Prostate gland (tissue), 2 donors: ENCODE data around the gene INPP5D. TPM values are rescaled to one million over a fixed set of nuclear protein-coding genes. Genes with fewer than 3 reads are reported as not detected.
"Not testable (repeated sequence)": the region's sequence is repeated elsewhere in the genome, so short reads cannot be mapped to it uniquely, and the experiment has no call there.

ENCODE experiments used
- DNase-seq: peaks from one replicate; pipeline ENCODE4 v3.0.0-alpha.2; 2019; ENCODE audit warnings: low spot score
- H3K27ac ChIP-seq, 2 donors: fragments of 200-600 bp; sonication (generic); 2 replicates each; pipeline ENCODE4 v1.5.1; 2017 to 2019
- H3K27me3 ChIP-seq: fragments of 200-600 bp; sonication (generic); replicated peaks from 2 replicates; pipeline ENCODE4 v1.5.1; 2019; ENCODE audit not compliant: insufficient read depth
- H3K36me3 ChIP-seq, 2 donors: fragments of 200-600 bp; sonication (generic); 1 replicate in 1 of 2; 2 replicates in 1 of 2; pipeline versions ENCODE4 v1.5.1 to v1.8.1; 2017 to 2019
- H3K4me1 ChIP-seq: fragments of 200-600 bp; sonication (generic); replicated peaks from 2 replicates; pipeline ENCODE4 v1.5.1; 2019
- H3K4me3 ChIP-seq, 2 donors: fragments of 200-600 bp; sonication (generic); 2 replicates each; pipeline ENCODE4 v1.5.1; 2017 to 2019
- H3K9me3 ChIP-seq: fragments of 200-600 bp; sonication (generic); 2 replicates; pipeline ENCODE4 v1.5.1; 2017
- POLR2A ChIP-seq: fragments of 450-650 bp; IDR thresholded peaks from one replicate; pipeline ENCODE4 v1.6.1; 2016; ENCODE audit warnings: antibody characterized with exemption, mild to moderate bottlenecking
- POLR2AphosphoS5 ChIP-seq: sonication (generic); formaldehyde crosslinking; IDR thresholded peaks from one replicate; pipeline ENCODE4 v1.6.1; 2017; ENCODE audit warnings: antibody characterized with exemption
- WGBS: methylation state at CpG from one replicate; pipeline ENCODE4 v1.1.5; 2018; 5-methylcytosine and 5-hydroxymethylcytosine counted together
- intact Hi-C: fragments of 100-400 bp; cut with DNase I; formaldehyde crosslinking; loops from one replicate; pipeline ENCODE4 v1.14.2; 2022
- total RNA-seq, 2 donors: library from RNA; depleted of rRNA; stranded (reverse); fragments of >200 nt; gene quantifications; one replicate each; pipeline ENCODE4 v1.1.0, GENCODE V29; 2016
- TF ChIP-seq, protein P1 (sequence below), 4 experiments: fragments of 200-600 bp in 2 of 4; fragments of 450-650 bp in 2 of 4; sonication (generic) in 2 of 4; IDR thresholded peaks; 1 replicate in 3 of 4; 2 replicates in 1 of 4; pipeline ENCODE4 v1.5.1; 2016 to 2019; ENCODE audit warnings: antibody characterized with exemption in 4 of 4, mild to moderate bottlenecking in 2 of 4, moderate library complexity in 2 of 4

The INPP5D gene
- total RNA-seq, 2 donors from 2014 or later, result 11.4 to 18.8 TPM

DNA sequence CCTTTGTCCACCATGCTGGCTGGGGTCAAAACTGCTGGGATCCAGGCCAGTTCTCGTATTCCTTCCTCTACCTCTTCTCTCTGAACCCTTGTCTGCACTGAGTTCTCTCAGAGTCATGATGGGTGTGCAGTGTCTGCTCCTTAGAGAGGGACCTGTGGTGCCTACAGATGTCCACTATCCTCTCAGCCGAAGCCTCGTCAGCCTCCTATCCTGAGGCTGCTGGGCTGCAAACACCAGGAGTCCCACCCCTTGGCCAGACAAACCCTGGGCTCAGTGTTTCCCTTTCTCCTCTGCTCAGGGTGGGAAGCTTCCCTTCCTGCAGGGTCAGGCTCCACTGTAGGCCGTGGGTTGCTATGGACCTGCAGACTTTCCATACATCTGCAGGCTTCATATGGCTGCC, 2.3 kb downstream of the INPP5D start:
- TF ChIP-seq POLR2A, result no peak
- TF ChIP-seq POLR2AphosphoS5, result no peak
- TF ChIP-seq, protein P1, sequence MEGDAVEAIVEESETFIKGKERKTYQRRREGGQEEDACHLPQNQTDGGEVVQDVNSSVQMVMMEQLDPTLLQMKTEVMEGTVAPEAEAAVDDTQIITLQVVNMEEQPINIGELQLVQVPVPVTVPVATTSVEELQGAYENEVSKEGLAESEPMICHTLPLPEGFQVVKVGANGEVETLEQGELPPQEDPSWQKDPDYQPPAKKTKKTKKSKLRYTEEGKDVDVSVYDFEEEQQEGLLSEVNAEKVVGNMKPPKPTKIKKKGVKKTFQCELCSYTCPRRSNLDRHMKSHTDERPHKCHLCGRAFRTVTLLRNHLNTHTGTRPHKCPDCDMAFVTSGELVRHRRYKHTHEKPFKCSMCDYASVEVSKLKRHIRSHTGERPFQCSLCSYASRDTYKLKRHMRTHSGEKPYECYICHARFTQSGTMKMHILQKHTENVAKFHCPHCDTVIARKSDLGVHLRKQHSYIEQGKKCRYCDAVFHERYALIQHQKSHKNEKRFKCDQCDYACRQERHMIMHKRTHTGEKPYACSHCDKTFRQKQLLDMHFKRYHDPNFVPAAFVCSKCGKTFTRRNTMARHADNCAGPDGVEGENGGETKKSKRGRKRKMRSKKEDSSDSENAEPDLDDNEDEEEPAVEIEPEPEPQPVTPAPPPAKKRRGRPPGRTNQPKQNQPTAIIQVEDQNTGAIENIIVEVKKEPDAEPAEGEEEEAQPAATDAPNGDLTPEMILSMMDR (IDR thresholded peaks at IDR 0.05), result no peak
- Histone ChIP-seq H3K4me3 (no peak overlapping the region), H3K27ac (no peak overlapping the region), H3K36me3 (no peaks in the 10 kb centered on the region), H3K4me1 (no peaks in the 10 kb centered on the region), H3K9me3 (no peaks in the 10 kb centered on the region), H3K27me3 (no peaks in the 10 kb centered on the region)
- 77% methylated on average over 4 of the region's 4 CpGs for WGBS
- intact Hi-C loops, result no loop called here
- DNase-seq, result no peak

DNA sequence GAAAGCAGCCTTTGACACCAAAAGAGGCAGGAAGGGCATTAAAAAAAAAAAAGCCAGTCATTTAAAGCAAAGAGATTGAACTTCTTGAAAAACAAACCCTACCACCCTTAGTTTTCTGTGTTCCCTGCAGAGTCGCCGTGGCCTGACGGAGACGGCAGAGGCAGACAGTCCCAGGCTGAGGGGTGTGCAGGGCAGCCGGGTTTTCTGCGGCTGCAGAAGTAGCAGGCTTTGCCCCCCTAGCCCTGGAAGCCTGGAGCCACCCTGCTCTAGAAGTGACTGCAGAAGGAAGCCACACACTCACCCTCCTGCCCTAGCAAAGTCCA, 2.8 kb downstream of the INPP5D start:
- H3K27ac ChIP-seq, result no peak overlapping the region
- TF ChIP-seq POLR2A (no peak), POLR2AphosphoS5 (no peak)
- TF ChIP-seq, protein P1 (IDR thresholded peaks at IDR 0.05), result no peak
- WGBS, result 84% methylated on average over 6 of the region's 6 CpGs
- intact Hi-C loops, result no loop called here
- DNase-seq, result no peak
- H3K36me3 ChIP-seq, result no peaks in the 10 kb centered on the region
- H3K4me3 ChIP-seq, result no peak overlapping the region
- H3K27me3 ChIP-seq, result no peaks in the 10 kb centered on the region
- H3K4me1 ChIP-seq, result no peaks in the 10 kb centered on the region
- H3K9me3 ChIP-seq, result no peaks in the 10 kb centered on the region

DNA sequence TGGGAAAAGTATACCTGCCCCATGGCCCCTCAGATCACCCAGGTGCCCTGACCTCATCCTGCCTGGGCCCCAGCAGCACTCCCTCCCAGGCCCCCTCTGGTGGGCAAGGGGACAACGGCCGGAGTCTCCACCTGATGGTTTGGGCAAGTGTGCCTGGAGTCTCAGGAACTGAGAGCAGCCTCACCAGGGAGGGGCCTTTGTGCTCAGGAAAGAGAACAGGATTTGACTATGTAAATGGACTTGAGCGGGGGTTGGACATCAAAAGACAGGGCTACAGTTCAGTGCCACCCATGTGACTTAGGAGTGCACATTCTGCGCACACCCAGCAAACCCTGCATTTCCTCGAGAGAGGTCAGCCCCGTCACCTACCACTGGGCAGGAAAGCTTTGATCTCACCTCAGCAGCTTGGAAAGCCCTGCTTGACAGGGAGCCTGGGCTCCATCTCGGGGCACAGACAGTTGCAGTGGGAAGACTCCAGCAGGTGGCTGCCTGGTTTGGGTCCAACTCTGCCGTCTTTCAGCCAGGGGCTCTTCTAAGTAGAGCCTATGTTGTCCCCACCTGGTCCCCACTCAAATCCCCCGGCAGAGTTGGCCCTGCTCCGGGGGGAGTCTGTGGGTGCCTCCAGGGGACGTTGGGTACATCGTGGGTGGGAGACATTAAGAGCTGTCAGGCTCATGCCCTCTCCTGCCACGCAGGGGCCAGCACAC, 3.3 kb downstream of the INPP5D start:
- intact Hi-C loops, result no loop called here
- H3K27me3 ChIP-seq, result no peaks in the 10 kb centered on the region
- DNase-seq, result no peak
- no peak overlapping the region for H3K27ac ChIP-seq
- H3K36me3 ChIP-seq, result no peaks in the 10 kb centered on the region
- TF ChIP-seq POLR2AphosphoS5 (no peak), POLR2A (no peak)
- TF ChIP-seq, protein P1 (IDR thresholded peaks at IDR 0.05), result no peak
- no peak overlapping the region for H3K4me3 ChIP-seq
- WGBS, result 73% methylated on average over 13 of the region's 13 CpGs
- no peaks in the 10 kb centered on the region for H3K4me1 ChIP-seq
- no peaks in the 10 kb centered on the region for H3K9me3 ChIP-seq

GRCh38 chr2:233063976-233064411, 3.9 kb downstream of the INPP5D start:
- DNase-seq, result no peak
- H3K9me3 ChIP-seq, result no peaks in the 10 kb centered on the region
- no peak overlapping the region for H3K4me3 ChIP-seq
- no peaks in the 10 kb centered on the region for H3K36me3 ChIP-seq
- intact Hi-C loops, result no loop called here
- TF ChIP-seq POLR2AphosphoS5, result no peak
- TF ChIP-seq POLR2A, result no peak
- TF ChIP-seq, protein P1 (IDR thresholded peaks at IDR 0.05), result no peak
- H3K27ac ChIP-seq, result no peak overlapping the region
- no peaks in the 10 kb centered on the region for H3K27me3 ChIP-seq
- WGBS, result 96% methylated on average over 9 of the region's 9 CpGs
- no peaks in the 10 kb centered on the region for H3K4me1 ChIP-seq

DNA sequence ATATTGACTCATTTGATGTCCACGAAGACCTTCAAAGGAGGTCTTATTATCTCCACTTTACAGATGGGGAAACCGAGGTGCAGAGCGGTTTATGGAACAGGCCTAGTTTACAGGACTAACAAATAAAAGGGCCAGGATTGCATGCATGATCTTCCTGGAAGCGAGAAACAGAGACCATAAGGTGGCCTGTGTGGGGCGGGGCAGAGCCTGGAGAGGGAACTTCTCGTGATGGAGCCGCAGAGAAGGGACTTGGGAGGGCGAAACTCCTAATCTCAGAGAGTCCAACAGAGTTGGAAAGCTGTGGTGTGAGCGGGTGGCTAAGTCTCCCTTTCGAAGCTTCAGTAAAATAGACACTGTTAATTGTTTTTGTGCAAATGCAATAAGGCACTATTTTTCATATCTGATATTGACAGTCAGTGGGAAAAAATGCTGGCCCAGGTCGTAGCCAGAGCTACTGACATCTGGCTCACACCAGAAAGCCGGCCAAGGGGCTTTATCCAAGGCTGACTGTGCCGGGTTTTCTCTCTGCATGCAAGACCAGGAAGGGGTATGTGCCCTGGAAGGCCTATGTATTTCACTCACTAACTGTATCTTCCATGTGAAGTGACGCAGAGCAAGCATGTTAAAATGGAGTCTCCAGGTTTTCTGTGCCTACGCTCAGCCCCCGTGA, 4.5 kb downstream of the INPP5D start:
- no peak overlapping the region for H3K27ac ChIP-seq
- no peak for TF ChIP-seq POLR2A
- TF ChIP-seq, protein P1 (IDR thresholded peaks at IDR 0.05), result no peak
- no peak for TF ChIP-seq POLR2AphosphoS5
- no peaks in the 10 kb centered on the region for H3K9me3 ChIP-seq
- no peak overlapping the region for H3K4me3 ChIP-seq
- intact Hi-C loops, result no loop called here
- H3K36me3 ChIP-seq, result no peaks in the 10 kb centered on the region
- DNase-seq, result no peak
- H3K27me3 ChIP-seq, result no peaks in the 10 kb centered on the region
- H3K4me1 ChIP-seq, result no peaks in the 10 kb centered on the region
- 79% methylated on average over 16 of the region's 16 CpGs for WGBS

- not testable (repeated sequence) for DNase-seq, H3K36me3 ChIP-seq
- 78% methylated on average over 4 of the region's 4 CpGs for WGBS
Measured at GRCh38 chr2:233065200-233065589, 5.1 kb downstream of the INPP5D start.

More at GRCh38 chr2:233065200-233065589, 5.1 kb downstream of the INPP5D start:
- H3K9me3 ChIP-seq, H3K4me3 ChIP-seq, intact Hi-C loops, H3K27me3 ChIP-seq, H3K4me1 ChIP-seq, H3K27ac ChIP-seq: not testable (repeated sequence)
